Measurements from ENCODE around the gene MGA.

DNA sequence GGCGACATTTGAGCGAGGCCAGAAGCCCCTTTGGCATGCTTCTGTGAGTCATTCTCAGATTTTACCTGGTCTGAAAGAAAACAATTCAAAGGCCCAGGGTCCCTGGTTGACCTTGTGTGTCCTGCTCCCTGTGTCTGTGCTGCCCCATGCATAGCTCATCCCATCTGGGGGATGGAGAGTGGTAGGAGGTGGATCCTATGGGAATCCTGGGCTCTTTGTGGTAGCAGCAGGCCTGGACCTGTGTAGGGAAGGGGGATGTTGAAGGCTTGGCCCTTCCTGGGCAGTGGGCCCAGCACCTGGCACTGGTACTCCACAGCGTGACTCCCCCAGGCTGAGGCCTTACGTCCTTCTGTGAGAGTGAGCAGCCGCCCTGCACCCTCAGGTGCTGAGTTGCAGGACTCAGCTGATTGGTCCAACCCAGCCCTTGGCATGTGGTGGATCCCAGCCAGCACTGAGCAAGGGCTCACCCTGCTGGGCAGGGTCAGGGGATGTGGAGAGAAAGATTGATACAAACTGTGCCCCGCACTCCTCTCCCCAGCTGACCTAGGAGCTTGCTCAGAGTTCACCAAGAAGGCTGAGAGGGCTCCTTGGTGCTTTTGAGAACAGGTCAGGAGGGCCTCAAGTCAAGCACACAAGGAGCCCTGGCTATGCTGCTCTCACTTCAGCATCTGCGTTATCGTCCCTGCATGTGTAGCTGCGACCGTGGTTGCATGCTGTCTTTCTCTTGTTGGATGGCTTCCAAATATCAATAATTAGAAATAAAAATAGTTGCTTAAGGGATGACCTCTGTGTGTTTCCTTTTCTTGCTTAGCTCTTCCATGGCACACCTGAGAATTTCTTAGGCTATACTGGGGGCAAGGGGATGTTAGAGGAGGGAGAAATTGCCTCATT lies 146.3 kb downstream of the MGA start:
- peak in 1 of 2 donors; percentile 37 for TF ChIP-seq POLR2A (IDR thresholded peaks at IDR 0.05)
- TF ChIP-seq, protein P1, sequence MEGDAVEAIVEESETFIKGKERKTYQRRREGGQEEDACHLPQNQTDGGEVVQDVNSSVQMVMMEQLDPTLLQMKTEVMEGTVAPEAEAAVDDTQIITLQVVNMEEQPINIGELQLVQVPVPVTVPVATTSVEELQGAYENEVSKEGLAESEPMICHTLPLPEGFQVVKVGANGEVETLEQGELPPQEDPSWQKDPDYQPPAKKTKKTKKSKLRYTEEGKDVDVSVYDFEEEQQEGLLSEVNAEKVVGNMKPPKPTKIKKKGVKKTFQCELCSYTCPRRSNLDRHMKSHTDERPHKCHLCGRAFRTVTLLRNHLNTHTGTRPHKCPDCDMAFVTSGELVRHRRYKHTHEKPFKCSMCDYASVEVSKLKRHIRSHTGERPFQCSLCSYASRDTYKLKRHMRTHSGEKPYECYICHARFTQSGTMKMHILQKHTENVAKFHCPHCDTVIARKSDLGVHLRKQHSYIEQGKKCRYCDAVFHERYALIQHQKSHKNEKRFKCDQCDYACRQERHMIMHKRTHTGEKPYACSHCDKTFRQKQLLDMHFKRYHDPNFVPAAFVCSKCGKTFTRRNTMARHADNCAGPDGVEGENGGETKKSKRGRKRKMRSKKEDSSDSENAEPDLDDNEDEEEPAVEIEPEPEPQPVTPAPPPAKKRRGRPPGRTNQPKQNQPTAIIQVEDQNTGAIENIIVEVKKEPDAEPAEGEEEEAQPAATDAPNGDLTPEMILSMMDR (IDR thresholded peaks at IDR 0.05), result peak in 4 of 6 experiments; percentile 40 to 54 (median 44)
